Activated CD4-positive, alpha-beta T cell treated with anti-CD3 and anti-CD28 coated beads, Interleukin-2, amount 50 U/mL, for 4 hours (primary cell): Measurements from ENCODE around the gene S100B.

Experiments used
- DNase-seq, 2 experiments: peaks; one replicate each; pipeline ENCODE4 v3.0.0-alpha.2; 2020

Gene S100B

GRCh38 chr21:46626975-46627501 is 22.2 kb upstream of the S100B start:
- DNase-seq, result no peak

GRCh38 chr21:46626536-46626935 is 21.7 kb upstream of the S100B start:
- DNase-seq, result no peak

- no peak for DNase-seq
These were observed 20.9 kb upstream of the S100B start for GRCh38 chr21:46625759-46626158.

GRCh38 chr21:46624050-46624449 is 19.2 kb upstream of the S100B start:
- no peak for DNase-seq

- no peak for DNase-seq
These were observed 17.3 kb upstream of the S100B start for GRCh38 chr21:46622226-46622625.

GRCh38 chr21:46621457-46622182 is 16.7 kb upstream of the S100B start:
- no peak for DNase-seq

- no peak for DNase-seq
These were observed 16.0 kb upstream of the S100B start for GRCh38 chr21:46620846-46621245.

- no peak for DNase-seq
These were observed 15.0 kb upstream of the S100B start for GRCh38 chr21:46619846-46620245.

GRCh38 chr21:46618738-46619379 is 14.0 kb upstream of the S100B start:
- DNase-seq, result no peak

GRCh38 chr21:46617267-46618051 is 12.6 kb upstream of the S100B start:
- DNase-seq, result no peak

- no peak for DNase-seq
These were observed 11.8 kb upstream of the S100B start for GRCh38 chr21:46616656-46617055.

- no peak for DNase-seq
These were observed 11.2 kb upstream of the S100B start for GRCh38 chr21:46616050-46616449.

- no peak for DNase-seq
These were observed 8.5 kb upstream of the S100B start for GRCh38 chr21:46613391-46613790.

- no peak for DNase-seq
These were observed 5.3 kb upstream of the S100B start for GRCh38 chr21:46610018-46610701.

GRCh38 chr21:46608672-46609111 is 3.8 kb upstream of the S100B start:
- DNase-seq, result no peak

- no peak for DNase-seq
These were observed 2.8 kb upstream of the S100B start for GRCh38 chr21:46607636-46608035.

GRCh38 chr21:46606427-46606813 is 1.5 kb upstream of the S100B start:
- no peak for DNase-seq

GRCh38 chr21:46605767-46606426 is 1.0 kb upstream of the S100B start:
- DNase-seq, result peak; percentile 15 to 24

GRCh38 chr21:46604329-46604974 is 430 bp downstream of the S100B start:
- no peak for DNase-seq

GRCh38 chr21:46603228-46603627 is 1.7 kb downstream of the S100B start:
- DNase-seq, result no peak

- no peak for DNase-seq
These were observed 3.9 kb downstream of the S100B start for GRCh38 chr21:46600978-46601377.

- no peak for DNase-seq
These were observed 4.6 kb downstream of the S100B start for GRCh38 chr21:46600305-46600704.
